ENCODE data around the gene ARHGAP6.

GRCh38 chrX:11664211-11665167, 1.2 kb downstream of the ARHGAP6 start:
- TF ChIP-seq CTCF (IDR thresholded peaks at IDR 0.05) (no peak), POLR2A (IDR thresholded peaks at IDR 0.05) (no peak)

All from lower leg skin (tissue), 3 donors.